ENCODE measurements around the gene TSPAN32.
A peak's percentile ranks its signal among the peaks of the same experiment; 100 is the strongest.

TSPAN32 gene

GRCh38 chr11:2311353-2312133 lies 9.7 kb downstream of the TSPAN32 start:
- H3K4me2 ChIP-seq (ENCODE audit: insufficient read depth, low read length, poor library complexity, severe bottlenecking): no peak overlapping the region
- H2BK15ac ChIP-seq (ENCODE audit: low read length): peak overlapping the region; percentile 97
- H4K8ac ChIP-seq (ENCODE audit: low read depth, low read length): peak overlapping the region; percentile 96
- no peak for DNase-seq (ENCODE audit: low spot score)
- H4K91ac ChIP-seq (ENCODE audit: low read depth, low read length, poor library complexity): peak overlapping the region; percentile 92
- H2BK120ac ChIP-seq (ENCODE audit: low read depth, low read length): peak overlapping the region; percentile 87
- H3K4me1 ChIP-seq (ENCODE audit: control insufficient read depth in 2 of 2, insufficient read depth in 1 of 2, low read depth in 1 of 2, low read length in 2 of 2): peaks cover under 1 to 7% of the 10 kb centered on the region in 2 donors
- H3K23ac ChIP-seq (ENCODE audit: low read depth, low read length, poor library complexity): peak overlapping the region; percentile 89
- H3K79me1 ChIP-seq (ENCODE audit: low read depth, low read length): peaks cover 5% of the 10 kb centered on the region
- no CpG with 5 or more reads among the region's 21 CpGs for WGBS, 2 donors (ENCODE audit: extremely low coverage in 2 of 2, insufficient read length in 2 of 2, insufficient replicate concordance in 1 of 2)
- H3K4me3 ChIP-seq (ENCODE audit: low read length in 2 of 2): no peak overlapping the region
- H3K4ac ChIP-seq (ENCODE audit: low read length): peak overlapping the region; percentile 84
- H2BK5ac ChIP-seq (ENCODE audit: low read length): peak overlapping the region; percentile 82
- H2AFZ ChIP-seq (ENCODE audit: low read length): no peak overlapping the region
- H2AK5ac ChIP-seq (ENCODE audit: low read depth, low read length): peak overlapping the region; percentile 99
- no peaks in the 10 kb centered on the region for H3K27me3 ChIP-seq (ENCODE audit: control insufficient read depth in 3 of 3, insufficient read depth in 3 of 3, low read depth in 1 of 3, low read length in 3 of 3)
- peak overlapping the region; percentile 82 for H3K14ac ChIP-seq (ENCODE audit: low read length)
- peak overlapping the region; percentile 97 for H3K18ac ChIP-seq (ENCODE audit: low read length)
- peak overlapping the region; percentile 99 for H2BK12ac ChIP-seq (ENCODE audit: low read length)
- no peak overlapping the region for H3K27ac ChIP-seq (replicated peaks; ENCODE audit: low read length)
- H3K9ac ChIP-seq (ENCODE audit: low read depth, low read length, poor library complexity): peak overlapping the region; percentile 84
- H3K36me3 ChIP-seq (replicated peaks in 1 of 2; ENCODE audit: control insufficient read depth in 2 of 2, insufficient read depth in 2 of 2, low read length in 2 of 2): no peaks in the 10 kb centered on the region
- no peaks in the 10 kb centered on the region for H3K9me3 ChIP-seq (replicated peaks in 1 of 2; ENCODE audit: control insufficient read depth in 2 of 2, insufficient read depth in 1 of 2, low read depth in 1 of 2, low read length in 2 of 2)

DNA sequence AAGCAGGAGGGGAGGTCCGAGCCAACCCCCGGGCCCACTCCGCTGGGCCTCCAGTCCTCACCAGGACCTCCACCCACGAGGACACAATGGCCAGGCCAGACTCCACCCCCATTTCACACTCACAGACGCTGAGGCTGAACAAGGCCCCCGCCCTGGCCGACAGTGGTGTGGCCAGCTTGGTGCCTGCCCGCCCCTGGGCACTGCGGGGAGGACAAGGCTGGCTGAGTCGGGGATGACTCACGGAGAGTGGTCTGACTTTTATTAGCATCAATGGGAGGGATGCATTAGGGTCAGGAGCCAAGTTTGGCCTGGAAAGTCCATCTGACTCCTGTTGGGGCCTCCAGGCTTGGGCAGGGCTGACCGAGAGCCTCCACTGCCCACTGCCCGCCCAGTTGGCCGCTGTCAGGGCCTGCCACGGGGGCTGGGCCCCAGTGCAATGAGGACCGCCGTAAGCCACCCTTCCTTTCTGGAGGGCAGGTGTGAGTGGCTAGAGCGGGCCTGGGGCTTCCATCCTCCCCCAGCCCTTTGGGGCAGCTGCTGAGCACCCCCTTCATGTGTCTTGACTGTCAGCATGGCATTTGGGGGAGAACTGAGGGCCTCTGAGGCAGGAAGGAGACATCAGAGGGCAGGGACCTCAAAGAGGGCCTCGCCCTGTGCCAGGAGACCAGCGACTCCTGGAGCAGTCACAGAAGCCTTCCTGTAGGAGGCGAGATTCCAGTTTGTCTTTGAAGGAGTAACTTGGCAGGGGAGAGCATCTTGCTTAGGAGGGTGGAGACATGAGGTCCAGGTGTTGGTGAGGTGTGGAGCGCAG lies 10.6 kb downstream of the TSPAN32 start:
- peak overlapping the region; percentile 60 for H3K9ac ChIP-seq (ENCODE audit: low read depth, low read length, poor library complexity)
- no peaks in the 10 kb centered on the region for H3K9me3 ChIP-seq (replicated peaks in 1 of 2; ENCODE audit: control insufficient read depth in 2 of 2, insufficient read depth in 1 of 2, low read depth in 1 of 2, low read length in 2 of 2)
- H2AFZ ChIP-seq (ENCODE audit: low read length): no peak overlapping the region
- peak overlapping the region; percentile 89 for H3K23ac ChIP-seq (ENCODE audit: low read depth, low read length, poor library complexity)
- no peaks in the 10 kb centered on the region for H3K36me3 ChIP-seq (replicated peaks in 1 of 2; ENCODE audit: control insufficient read depth in 2 of 2, insufficient read depth in 2 of 2, low read length in 2 of 2)
- peak overlapping the region; percentile 99 for H2BK12ac ChIP-seq (ENCODE audit: low read length)
- H4K8ac ChIP-seq (ENCODE audit: low read depth, low read length): peak overlapping the region; percentile 96
- no CpG with 5 or more reads among the region's 22 CpGs for WGBS, 2 donors (ENCODE audit: extremely low coverage in 2 of 2, insufficient read length in 2 of 2, insufficient replicate concordance in 1 of 2)
- H3K14ac ChIP-seq (ENCODE audit: low read length): peak overlapping the region; percentile 82
- H3K4ac ChIP-seq (ENCODE audit: low read length): peak overlapping the region; percentile 76
- H3K4me3 ChIP-seq (ENCODE audit: low read length in 2 of 2): no peak overlapping the region
- peaks cover 0 to 7% of the 10 kb centered on the region in 2 donors for H3K4me1 ChIP-seq (ENCODE audit: control insufficient read depth in 2 of 2, insufficient read depth in 1 of 2, low read depth in 1 of 2, low read length in 2 of 2)
- H3K18ac ChIP-seq (ENCODE audit: low read length): peak overlapping the region; percentile 97
- H2BK15ac ChIP-seq (ENCODE audit: low read length): peak overlapping the region; percentile 97
- H3K4me2 ChIP-seq (ENCODE audit: insufficient read depth, low read length, poor library complexity, severe bottlenecking): no peak overlapping the region
- no peak overlapping the region for H2BK120ac ChIP-seq (ENCODE audit: low read depth, low read length)
- peak overlapping the region; percentile 92 for H4K91ac ChIP-seq (ENCODE audit: low read depth, low read length, poor library complexity)
- H3K27me3 ChIP-seq (ENCODE audit: control insufficient read depth in 3 of 3, insufficient read depth in 3 of 3, low read depth in 1 of 3, low read length in 3 of 3): no peaks in the 10 kb centered on the region
- no peak for DNase-seq (ENCODE audit: low spot score)
- H3K27ac ChIP-seq (replicated peaks; ENCODE audit: low read length): no peak overlapping the region
- peak overlapping the region; percentile 99 for H2AK5ac ChIP-seq (ENCODE audit: low read depth, low read length)
- H3K79me1 ChIP-seq (ENCODE audit: low read depth, low read length): peaks cover 3% of the 10 kb centered on the region
- peak overlapping the region; percentile 82 for H2BK5ac ChIP-seq (ENCODE audit: low read length)

GRCh38 chr11:2313051-2313951 lies 11.5 kb downstream of the TSPAN32 start:
- peak overlapping the region; percentile 99 for H2AK5ac ChIP-seq (ENCODE audit: low read depth, low read length)
- peak overlapping the region; percentile 84 for H3K4ac ChIP-seq (ENCODE audit: low read length)
- H3K36me3 ChIP-seq (replicated peaks in 1 of 2; ENCODE audit: control insufficient read depth in 2 of 2, insufficient read depth in 2 of 2, low read length in 2 of 2): no peaks in the 10 kb centered on the region
- H2BK5ac ChIP-seq (ENCODE audit: low read length): peak overlapping the region; percentile 66
- peak overlapping the region; percentile 53 for H4K91ac ChIP-seq (ENCODE audit: low read depth, low read length, poor library complexity)
- peak overlapping the region; percentile 44 for H3K9ac ChIP-seq (ENCODE audit: low read depth, low read length, poor library complexity)
- H3K4me2 ChIP-seq (ENCODE audit: insufficient read depth, low read length, poor library complexity, severe bottlenecking): no peak overlapping the region
- H3K14ac ChIP-seq (ENCODE audit: low read length): peak overlapping the region; percentile 82
- no CpG with 5 or more reads among the region's 34 CpGs for WGBS, 2 donors (ENCODE audit: extremely low coverage in 2 of 2, insufficient read length in 2 of 2, insufficient replicate concordance in 1 of 2)
- peak overlapping the region; percentile 65 for H4K8ac ChIP-seq (ENCODE audit: low read depth, low read length)
- peak overlapping the region; percentile 97 for H2BK15ac ChIP-seq (ENCODE audit: low read length)
- H3K4me1 ChIP-seq (ENCODE audit: control insufficient read depth in 2 of 2, insufficient read depth in 1 of 2, low read depth in 1 of 2, low read length in 2 of 2): peaks cover 0 to 7% of the 10 kb centered on the region in 2 donors
- H3K18ac ChIP-seq (ENCODE audit: low read length): peak overlapping the region; percentile 89
- H3K27me3 ChIP-seq (ENCODE audit: control insufficient read depth in 3 of 3, insufficient read depth in 3 of 3, low read depth in 1 of 3, low read length in 3 of 3): no peaks in the 10 kb centered on the region
- no peak for DNase-seq (ENCODE audit: low spot score)
- H2BK12ac ChIP-seq (ENCODE audit: low read length): peak overlapping the region; percentile 90
- H3K23ac ChIP-seq (ENCODE audit: low read depth, low read length, poor library complexity): peak overlapping the region; percentile 96
- no peak overlapping the region for H3K27ac ChIP-seq (replicated peaks; ENCODE audit: low read length)
- H2BK120ac ChIP-seq (ENCODE audit: low read depth, low read length): no peak overlapping the region
- no peak overlapping the region for H2AFZ ChIP-seq (ENCODE audit: low read length)
- peaks cover 3% of the 10 kb centered on the region for H3K79me1 ChIP-seq (ENCODE audit: low read depth, low read length)
- H3K4me3 ChIP-seq (ENCODE audit: low read length in 2 of 2): no peak overlapping the region
- peaks cover 0 to 1% of the 10 kb centered on the region in 2 donors for H3K9me3 ChIP-seq (replicated peaks in 1 of 2; ENCODE audit: control insufficient read depth in 2 of 2, insufficient read depth in 1 of 2, low read depth in 1 of 2, low read length in 2 of 2)
